Measurements from ENCODE around the gene PLEKHM2.

PLEKHM2 gene

DNA sequence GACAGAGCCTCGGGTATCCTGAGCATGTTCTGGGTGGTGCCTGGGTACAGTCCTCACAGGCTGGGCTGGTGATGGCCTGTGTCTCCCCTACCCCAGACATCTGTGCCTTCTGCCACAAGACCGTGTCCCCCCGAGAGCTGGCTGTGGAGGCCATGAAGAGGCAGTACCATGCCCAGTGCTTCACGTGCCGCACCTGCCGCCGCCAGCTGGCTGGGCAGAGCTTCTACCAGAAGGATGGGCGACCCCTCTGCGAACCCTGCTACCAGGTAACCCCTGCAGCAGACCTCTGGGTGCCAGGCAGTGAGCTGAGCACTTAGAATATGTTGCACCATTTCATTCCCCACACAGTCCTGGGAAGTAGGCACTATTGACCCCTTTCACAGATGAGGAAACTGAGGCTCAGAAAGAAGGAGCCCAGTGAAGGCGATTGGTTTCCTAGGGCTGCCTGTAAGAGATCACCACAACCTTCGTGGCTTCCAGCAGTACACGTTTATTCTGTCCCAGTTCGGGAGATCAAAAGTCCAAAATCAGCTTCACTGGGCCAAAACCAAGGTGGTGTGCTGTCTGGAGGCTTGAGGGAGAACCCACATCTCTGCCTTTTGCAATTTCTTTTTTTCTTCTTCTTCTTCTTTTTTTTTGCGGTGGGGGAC is 86.3 kb downstream of the PLEKHM2 start:
- TF ChIP-seq, protein P1, sequence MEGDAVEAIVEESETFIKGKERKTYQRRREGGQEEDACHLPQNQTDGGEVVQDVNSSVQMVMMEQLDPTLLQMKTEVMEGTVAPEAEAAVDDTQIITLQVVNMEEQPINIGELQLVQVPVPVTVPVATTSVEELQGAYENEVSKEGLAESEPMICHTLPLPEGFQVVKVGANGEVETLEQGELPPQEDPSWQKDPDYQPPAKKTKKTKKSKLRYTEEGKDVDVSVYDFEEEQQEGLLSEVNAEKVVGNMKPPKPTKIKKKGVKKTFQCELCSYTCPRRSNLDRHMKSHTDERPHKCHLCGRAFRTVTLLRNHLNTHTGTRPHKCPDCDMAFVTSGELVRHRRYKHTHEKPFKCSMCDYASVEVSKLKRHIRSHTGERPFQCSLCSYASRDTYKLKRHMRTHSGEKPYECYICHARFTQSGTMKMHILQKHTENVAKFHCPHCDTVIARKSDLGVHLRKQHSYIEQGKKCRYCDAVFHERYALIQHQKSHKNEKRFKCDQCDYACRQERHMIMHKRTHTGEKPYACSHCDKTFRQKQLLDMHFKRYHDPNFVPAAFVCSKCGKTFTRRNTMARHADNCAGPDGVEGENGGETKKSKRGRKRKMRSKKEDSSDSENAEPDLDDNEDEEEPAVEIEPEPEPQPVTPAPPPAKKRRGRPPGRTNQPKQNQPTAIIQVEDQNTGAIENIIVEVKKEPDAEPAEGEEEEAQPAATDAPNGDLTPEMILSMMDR (IDR thresholded peaks at IDR 0.05; ENCODE audit: low read depth, low read length, missing control alignments): no peak
- H3K4me3 ChIP-seq (replicated peaks; ENCODE audit: low read depth, low read length): no peak overlapping the region

DNA sequence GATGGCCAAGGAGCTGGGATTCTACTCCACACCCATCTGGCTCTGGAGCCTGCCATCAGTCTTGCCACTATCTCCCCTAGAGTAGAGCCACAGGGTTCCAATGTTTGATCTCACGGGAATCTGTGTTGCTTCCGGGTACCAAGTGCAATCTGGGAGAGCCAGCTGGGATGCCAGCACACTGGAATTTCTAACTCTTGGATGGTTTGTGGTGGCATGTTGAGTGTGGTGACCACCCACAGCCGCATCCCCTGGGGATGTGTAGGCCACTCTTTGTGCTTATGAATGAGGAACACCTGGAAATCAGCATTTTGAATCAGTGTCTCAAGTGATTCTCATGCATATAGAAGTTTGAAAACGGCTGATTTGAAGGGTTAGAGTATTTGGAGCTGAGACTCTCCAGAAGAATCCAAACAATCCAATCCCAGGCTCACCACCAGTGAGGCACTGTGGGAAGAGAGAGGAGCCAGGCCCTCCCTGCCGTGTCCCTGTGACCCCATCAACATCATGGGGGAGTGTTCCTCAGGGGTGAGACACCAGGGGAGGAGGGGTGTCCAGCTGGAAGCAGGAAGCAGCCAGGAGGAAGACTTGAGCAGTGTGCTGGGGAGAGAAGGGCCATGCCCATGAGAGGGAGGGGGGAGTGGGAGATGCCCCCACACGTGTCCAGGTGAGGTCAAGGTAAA is 87.9 kb downstream of the PLEKHM2 start:
- TF ChIP-seq, protein P1 (IDR thresholded peaks at IDR 0.05; ENCODE audit: low read depth, low read length, missing control alignments): no peak
- DNase-seq (ENCODE audit: extremely low read depth, low read depth): no peak
- H3K4me3 ChIP-seq (replicated peaks; ENCODE audit: low read depth, low read length): no peak overlapping the region

More for the DNA sequence above, 86.3 kb downstream of the PLEKHM2 start:
- DNase-seq (ENCODE audit: extremely low read depth, low read depth): no peak

DNA sequence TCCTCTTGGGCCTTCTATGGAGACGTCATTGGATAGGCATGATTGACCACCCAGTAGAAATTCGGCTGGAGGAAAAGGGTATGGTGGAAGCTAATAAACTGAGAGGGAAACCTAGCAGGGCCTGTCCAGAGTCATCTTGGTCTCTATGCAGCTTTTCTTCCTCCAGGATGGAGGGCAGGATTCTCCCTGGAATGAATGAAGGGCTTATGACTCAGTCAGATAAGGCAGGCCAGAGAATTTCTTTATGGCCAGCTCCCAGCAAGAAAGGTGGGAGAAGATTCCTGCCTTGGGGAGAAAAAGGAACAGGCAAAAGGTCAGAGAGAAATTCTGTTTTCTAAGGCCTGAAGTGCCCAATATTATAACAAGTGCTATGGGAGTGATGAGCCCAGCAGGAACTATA is 91.6 kb downstream of the PLEKHM2 start:
- no peak for DNase-seq (ENCODE audit: extremely low read depth, low read depth)
- H3K4me3 ChIP-seq (replicated peaks; ENCODE audit: low read depth, low read length): no peak overlapping the region
- TF ChIP-seq, protein P1 (IDR thresholded peaks at IDR 0.05; ENCODE audit: low read depth, low read length, missing control alignments): no peak

DNA sequence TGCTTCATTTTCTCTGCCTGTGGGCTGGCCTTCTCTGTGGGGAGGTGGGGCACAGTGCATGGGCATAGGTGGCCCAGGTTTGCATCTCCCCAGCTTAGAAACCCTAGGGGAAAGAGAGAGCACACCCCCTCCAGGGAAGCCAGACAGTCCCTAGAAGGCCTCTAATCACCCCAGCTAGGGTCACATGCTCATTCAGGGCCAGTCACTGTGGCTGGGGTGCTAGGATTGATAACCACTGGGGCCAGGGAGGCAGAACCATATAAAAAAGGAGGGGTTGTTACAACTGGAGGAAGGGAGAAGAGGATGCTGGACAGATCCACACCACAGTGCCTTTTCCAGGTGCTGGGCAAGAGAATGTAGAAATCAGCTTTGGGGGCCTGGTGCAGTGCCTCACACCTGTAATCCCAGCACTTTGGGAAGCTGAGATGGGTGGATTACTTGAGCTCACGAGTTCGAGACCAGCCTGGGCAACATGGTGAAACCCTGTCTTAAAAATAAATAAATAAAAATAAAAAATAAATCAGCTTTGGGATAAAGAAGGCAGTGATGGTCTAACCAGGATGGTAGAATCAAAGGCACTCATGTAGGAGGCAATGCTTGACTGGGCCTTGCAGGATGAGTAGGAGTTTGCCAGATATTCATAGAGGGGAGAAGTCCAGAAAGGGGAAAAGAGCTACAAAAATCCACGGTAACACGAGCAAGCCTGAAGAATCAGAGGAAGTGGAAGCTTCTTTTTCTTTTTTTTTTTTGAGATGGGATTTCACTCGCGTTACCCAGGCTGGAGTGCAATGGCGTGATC is 94.0 kb downstream of the PLEKHM2 start:
- DNase-seq (ENCODE audit: extremely low read depth, low read depth): no peak
- no peak overlapping the region for H3K4me3 ChIP-seq (replicated peaks; ENCODE audit: low read depth, low read length)
- TF ChIP-seq, protein P1 (IDR thresholded peaks at IDR 0.05; ENCODE audit: low read depth, low read length, missing control alignments): no peak
